GM12878 (cell line): Measurements from ENCODE around the gene XAGE1A. TPM values are rescaled to one million over a fixed set of nuclear protein-coding genes. Genes with fewer than 3 reads are reported as not detected.

Experiments used
- ATAC-seq: fragments of 200-7000 bp; cut with Tn5 transposase; 3 replicates; pipeline ENCODE4 v1.9.1; 2020; ENCODE audit warnings: mild to moderate bottlenecking, moderate library complexity
- BruUV-seq: library from RNA; stranded (reverse); fragments of 400-500 nt; replicated peaks from 2 replicates; lab custom pipeline; 2021; lab: Mats Ljungman, UMichigan
- CTCF ChIA-PET: fragments of 300-600 bp; sonication (Branson Sonifier 250); formaldehyde crosslinking; extraction: SDS; loops from one replicate; lab custom pipeline; 2021; ENCODE audit warnings: inconsistent platforms; lab: Yijun Ruan, JAX
- POLR2A ChIA-PET: fragments of 350-600 bp; formaldehyde crosslinking; extraction: SDS; loops from one replicate; lab custom pipeline; 2021; ENCODE audit warnings: inconsistent platforms; lab: Charles Lee
- RAD21 ChIA-PET: fragments of 300-600 bp; sonication (Branson Sonifier 250); formaldehyde crosslinking; loops from one replicate; lab custom pipeline; 2023; ENCODE audit warnings: antibody characterized with exemption; ENCODE audit not compliant: unreplicated experiment; lab: Charles Lee
- SMC1A ChIA-PET: fragments of 300-600 bp; sonication (Branson Sonifier 250); formaldehyde crosslinking; loops from one replicate; lab custom pipeline; 2023; ENCODE audit not compliant: unreplicated experiment, uncharacterized antibody; lab: Charles Lee
- DNase-seq: peaks from one replicate; pipeline ENCODE4 v3.0.0-alpha.2; 2011; ENCODE audit warnings: low read depth, low spot score
- FAIRE-seq: peaks from 3 replicates; lab custom pipeline; 2011; peaks lifted over from hg19 to GRCh38; lab: Jason Lieb, UNC
- H2AFZ ChIP-seq: 2 replicates; pipeline ENCODE4 v1.6.0; 2011; ENCODE audit warnings: low read depth, low read length, control low read depth; ENCODE audit not compliant: control insufficient read depth
- H3K27ac ChIP-seq: 2 replicates; pipeline ENCODE4 v1.5.1; 2011; ENCODE audit warnings: control low read depth; ENCODE audit not compliant: control insufficient read depth, insufficient read depth
- H3K27me3 ChIP-seq, 2 experiments: replicated peaks in 1 of 2; 2 replicates each; pipeline versions ENCODE4 v1.6.0 to v1.6.1; 2011; ENCODE audit warnings: low read length in 1 of 2; ENCODE audit not compliant: control insufficient read depth in 2 of 2, insufficient read depth in 2 of 2
- H3K36me3 ChIP-seq, 2 experiments: 2 replicates each; pipeline ENCODE4 v1.5.1; 2011; ENCODE audit warnings: low read length in 1 of 2; ENCODE audit not compliant: control insufficient read depth in 2 of 2, insufficient read depth in 2 of 2
- H3K4me1 ChIP-seq: 2 replicates; pipeline ENCODE4 v1.6.1; 2011; ENCODE audit warnings: mild to moderate bottlenecking, low read length, moderate library complexity, mixed read lengths; ENCODE audit not compliant: control insufficient read depth, insufficient read depth
- H3K4me2 ChIP-seq: 2 replicates; pipeline ENCODE4 v1.6.0; 2011; ENCODE audit warnings: control low read depth; ENCODE audit not compliant: control insufficient read depth, insufficient read depth
- H3K4me3 ChIP-seq: fragments of 200-600 bp; sonication (generic); 2 replicates; pipeline ENCODE4 v1.5.1; 2016
- H3K79me2 ChIP-seq: 2 replicates; pipeline ENCODE4 v1.6.0; 2011; ENCODE audit warnings: low read length; ENCODE audit not compliant: control insufficient read depth, insufficient read depth
- H3K9ac ChIP-seq: 2 replicates; pipeline ENCODE4 v1.8.0; 2011; ENCODE audit warnings: low read length, control low read depth, mixed read lengths; ENCODE audit not compliant: control insufficient read depth, insufficient read depth
- H3K9me3 ChIP-seq: replicated peaks from 3 replicates; pipeline ENCODE4 v1.5.1; 2011; ENCODE audit warnings: mild to moderate bottlenecking, low read length; ENCODE audit not compliant: control insufficient read depth, insufficient read depth
- H4K20me1 ChIP-seq: 2 replicates; pipeline ENCODE4 v1.6.0; 2011; ENCODE audit not compliant: control insufficient read depth, insufficient read depth
- CBX3 ChIP-seq: fragments of 200-600 bp; sonication (generic); IDR thresholded peaks from 2 replicates; pipeline ENCODE4 v1.6.1; 2016; ENCODE audit warnings: low read depth, borderline replicate concordance
- CHD1 ChIP-seq: IDR thresholded peaks from 2 replicates; pipeline ENCODE4 v1.6.1; 2012; ENCODE audit warnings: low read depth, low read length, improper control_type of control experiment
- ESRRA ChIP-seq: IDR thresholded peaks from 2 replicates; pipeline ENCODE4 v1.6.1; 2012; ENCODE audit warnings: mild to moderate bottlenecking, low read length, improper control_type of control experiment
- GATAD2B ChIP-seq: fragments of 450-650 bp; conservative IDR thresholded peaks from 2 replicates; pipeline ENCODE4 v1.6.1; 2017; ENCODE audit warnings: low read depth, mild to moderate bottlenecking, moderate library complexity
- HDAC6 ChIP-seq: fragments of 200-600 bp; sonication (generic); IDR thresholded peaks from one replicate; pipeline ENCODE4 v1.8.0; 2017; ENCODE audit warnings: antibody characterized with exemption; ENCODE audit not compliant: unreplicated experiment
- KDM1A ChIP-seq: fragments of 200-600 bp; sonication (generic); IDR thresholded peaks from 2 replicates; pipeline ENCODE4 v1.6.1; 2016; ENCODE audit warnings: borderline replicate concordance
- MEF2B ChIP-seq: fragments of 450-650 bp; IDR thresholded peaks from 2 replicates; pipeline ENCODE4 v1.6.1; 2018; ENCODE audit warnings: mild to moderate bottlenecking, moderate library complexity; ENCODE audit not compliant: partially characterized antibody, poor library complexity, severe bottlenecking
- MYC ChIP-seq: IDR thresholded peaks from 2 replicates; pipeline ENCODE4 v1.6.1; 2011; ENCODE audit warnings: mild to moderate bottlenecking, low read length, moderate library complexity, inconsistent platforms; ENCODE audit not compliant: insufficient read depth, insufficient replicate concordance, insufficient read length, severe bottlenecking
- NFIC ChIP-seq: IDR thresholded peaks from 2 replicates; pipeline ENCODE4 v1.6.1; 2012; ENCODE audit warnings: low read depth, mild to moderate bottlenecking, inconsistent platforms, low read length, moderate library complexity
- PAX5 ChIP-seq: IDR thresholded peaks from 2 replicates; pipeline ENCODE4 v1.6.1; 2011; ENCODE audit warnings: low read depth, low read length, borderline replicate concordance
- PBX3 ChIP-seq: IDR thresholded peaks from 2 replicates; pipeline ENCODE4 v1.6.1; 2011; ENCODE audit warnings: mild to moderate bottlenecking, low read depth, low read length, moderate library complexity; ENCODE audit not compliant: insufficient replicate concordance
- SMC3 ChIP-seq: IDR thresholded peaks from 2 replicates; pipeline ENCODE4 v1.6.1; 2011; ENCODE audit warnings: low read length, improper control_type of control experiment, borderline replicate concordance
- SPI1 ChIP-seq: IDR thresholded peaks from 2 replicates; pipeline ENCODE4 v1.6.1; 2011; ENCODE audit warnings: low read depth, mild to moderate bottlenecking, low read length, moderate library complexity, borderline replicate concordance; ENCODE audit not compliant: insufficient read depth
- WGBS: methylation state at CpG from one replicate; pipeline ENCODE4 v1.1.6; 2016; ENCODE audit warnings: low lambda C conversion rate; ENCODE audit not compliant: insufficient replicate concordance, insufficient coverage; ENCODE audit errors: missing lambda C conversion rate; 5-methylcytosine and 5-hydroxymethylcytosine counted together
- in situ Hi-C: fragments of 300-500 bp; cut with MboI; formaldehyde crosslinking; loops from 9 replicates; pipeline ENCODE4 v1.14.3; 2018; ENCODE audit warnings: mixed read lengths
- intact Hi-C: fragments of 100-400 bp; cut with micrococcal nuclease; formaldehyde crosslinking; loops from one replicate; pipeline ENCODE4 v1.14.2; 2022; ENCODE audit not compliant: unreplicated experiment
- polyA plus RNA-seq, 11 experiments: library from polyadenylated mRNA; depleted of rRNA in 4 of 11; unstranded in 6 of 11; stranded (reverse) in 5 of 11; fragments of >200 nt; fragmentation: Nextera tagmentation in 4 of 11; fragmentation: Illumina TruSeq in 1 of 11; extraction: Ambion mirVana in 4 of 11; extraction: Trizol in 1 of 11; gene quantifications; 1 replicate in 1 of 11; 2 replicates in 10 of 11; pipeline versions ENCODE4 v1.2.1 to v1.2.3, GENCODE V29; 2011 to 2016; ENCODE audit warnings: inconsistent platforms in 2 of 11, missing spikeins in 2 of 11, low read depth in 1 of 11
- total RNA-seq, 4 experiments: library from RNA; depleted of rRNA in 3 of 4; stranded (reverse); fragments of >200 nt in 3 of 4; fragmentation: Illumina TruSeq in 1 of 4; extraction: Trizol in 1 of 4; gene quantifications; 2 replicates each; pipeline versions ENCODE4 v1.2.1 to v1.2.3, GENCODE V29; 2013 to 2021
- TF ChIP-seq, protein P1 (sequence below): fragments of 450-650 bp; IDR thresholded peaks from 2 replicates; pipeline ENCODE4 v1.6.1; 2017; ENCODE audit warnings: mild to moderate bottlenecking, moderate library complexity
- TF ChIP-seq, protein P2 (sequence below): fragments of 450-650 bp; IDR thresholded peaks from 2 replicates; pipeline ENCODE4 v1.6.1; 2016; ENCODE audit warnings: mild to moderate bottlenecking
- TF ChIP-seq, protein P3 (sequence below): IDR thresholded peaks from 2 replicates; pipeline ENCODE4 v1.6.1; 2012; ENCODE audit warnings: low read depth, low read length, improper control_type of control experiment

XAGE1A gene
- total and polyA plus RNA-seq, 10 of the 15 experiments (the other 5 are each of a cell fraction or from before 2014, with no cell fraction given), result not detected

DNA sequence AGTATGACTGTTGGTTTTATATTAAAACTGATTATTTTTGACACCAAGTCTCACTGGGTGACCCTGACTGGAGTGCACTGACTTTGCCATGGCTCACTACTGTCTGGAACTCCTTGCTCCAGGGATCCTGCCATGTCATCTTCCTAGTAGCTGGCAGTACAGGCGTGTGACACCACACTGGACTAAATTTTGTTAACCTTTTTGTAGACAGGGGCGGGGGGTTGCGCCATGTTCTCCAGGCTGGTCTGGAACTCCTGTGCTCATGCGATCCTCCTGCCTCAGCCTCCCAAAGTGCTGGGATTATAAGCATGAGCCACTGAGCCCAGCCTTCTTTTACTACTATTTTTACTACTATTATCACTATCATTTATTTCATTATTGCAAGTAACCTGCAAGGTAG lies 8.9 kb downstream of the XAGE1A start (continued):
- TF ChIP-seq, protein P1, sequence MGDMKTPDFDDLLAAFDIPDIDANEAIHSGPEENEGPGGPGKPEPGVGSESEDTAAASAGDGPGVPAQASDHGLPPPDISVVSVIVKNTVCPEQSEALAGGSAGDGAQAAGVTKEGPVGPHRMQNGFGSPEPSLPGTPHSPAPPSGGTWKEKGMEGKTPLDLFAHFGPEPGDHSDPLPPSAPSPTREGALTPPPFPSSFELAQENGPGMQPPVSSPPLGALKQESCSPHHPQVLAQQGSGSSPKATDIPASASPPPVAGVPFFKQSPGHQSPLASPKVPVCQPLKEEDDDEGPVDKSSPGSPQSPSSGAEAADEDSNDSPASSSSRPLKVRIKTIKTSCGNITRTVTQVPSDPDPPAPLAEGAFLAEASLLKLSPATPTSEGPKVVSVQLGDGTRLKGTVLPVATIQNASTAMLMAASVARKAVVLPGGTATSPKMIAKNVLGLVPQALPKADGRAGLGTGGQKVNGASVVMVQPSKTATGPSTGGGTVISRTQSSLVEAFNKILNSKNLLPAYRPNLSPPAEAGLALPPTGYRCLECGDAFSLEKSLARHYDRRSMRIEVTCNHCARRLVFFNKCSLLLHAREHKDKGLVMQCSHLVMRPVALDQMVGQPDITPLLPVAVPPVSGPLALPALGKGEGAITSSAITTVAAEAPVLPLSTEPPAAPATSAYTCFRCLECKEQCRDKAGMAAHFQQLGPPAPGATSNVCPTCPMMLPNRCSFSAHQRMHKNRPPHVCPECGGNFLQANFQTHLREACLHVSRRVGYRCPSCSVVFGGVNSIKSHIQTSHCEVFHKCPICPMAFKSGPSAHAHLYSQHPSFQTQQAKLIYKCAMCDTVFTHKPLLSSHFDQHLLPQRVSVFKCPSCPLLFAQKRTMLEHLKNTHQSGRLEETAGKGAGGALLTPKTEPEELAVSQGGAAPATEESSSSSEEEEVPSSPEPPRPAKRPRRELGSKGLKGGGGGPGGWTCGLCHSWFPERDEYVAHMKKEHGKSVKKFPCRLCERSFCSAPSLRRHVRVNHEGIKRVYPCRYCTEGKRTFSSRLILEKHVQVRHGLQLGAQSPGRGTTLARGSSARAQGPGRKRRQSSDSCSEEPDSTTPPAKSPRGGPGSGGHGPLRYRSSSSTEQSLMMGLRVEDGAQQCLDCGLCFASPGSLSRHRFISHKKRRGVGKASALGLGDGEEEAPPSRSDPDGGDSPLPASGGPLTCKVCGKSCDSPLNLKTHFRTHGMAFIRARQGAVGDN, result no peak
- TF ChIP-seq SMC3, result no peak

- Histone ChIP-seq H3K9me3 (no peaks in the 10 kb centered on the region), H3K4me2 (no peak overlapping the region), H2AFZ (no peak overlapping the region), H3K36me3 (no peaks in the 10 kb centered on the region), H3K27ac (no peak overlapping the region), H3K27me3 (no peaks in the 10 kb centered on the region; a peak in 1 of 4 replicates), H4K20me1 (no peaks in the 10 kb centered on the region), H3K9ac (no peak overlapping the region), H3K4me3 (no peak overlapping the region), H3K4me1 (no peaks in the 10 kb centered on the region), H3K79me2 (no peaks in the 10 kb centered on the region)
- POLR2A ChIA-PET, result no interaction called here
- RAD21 ChIA-PET, result no interaction called here
- DNase-seq (no peak), FAIRE-seq (no peak), ATAC-seq (no peak)
- SMC1A ChIA-PET, result no interaction called here
- CTCF ChIA-PET, result no interaction called here
- 27% methylated on average over 3 of the region's 3 CpGs for WGBS
- intact Hi-C loops, result no loop called here
- in situ Hi-C loops, result no loop called here
- BruUV-seq, result no TSS peak
- TF ChIP-seq KDM1A (no peak), MYC (no peak), PBX3 (no peak), CBX3 (no peak), SPI1 (no peak), HDAC6 (no peak), MEF2B (no peak), ESRRA (no peak), GATAD2B (no peak), CHD1 (no peak), PAX5 (no peak), NFIC (no peak)
- TF ChIP-seq, protein P2, sequence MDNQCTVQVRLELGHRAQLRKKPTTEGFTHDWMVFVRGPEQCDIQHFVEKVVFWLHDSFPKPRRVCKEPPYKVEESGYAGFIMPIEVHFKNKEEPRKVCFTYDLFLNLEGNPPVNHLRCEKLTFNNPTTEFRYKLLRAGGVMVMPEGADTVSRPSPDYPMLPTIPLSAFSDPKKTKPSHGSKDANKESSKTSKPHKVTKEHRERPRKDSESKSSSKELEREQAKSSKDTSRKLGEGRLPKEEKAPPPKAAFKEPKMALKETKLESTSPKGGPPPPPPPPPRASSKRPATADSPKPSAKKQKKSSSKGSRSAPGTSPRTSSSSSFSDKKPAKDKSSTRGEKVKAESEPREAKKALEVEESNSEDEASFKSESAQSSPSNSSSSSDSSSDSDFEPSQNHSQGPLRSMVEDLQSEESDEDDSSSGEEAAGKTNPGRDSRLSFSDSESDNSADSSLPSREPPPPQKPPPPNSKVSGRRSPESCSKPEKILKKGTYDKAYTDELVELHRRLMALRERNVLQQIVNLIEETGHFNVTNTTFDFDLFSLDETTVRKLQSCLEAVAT, result no peak
- TF ChIP-seq, protein P3, sequence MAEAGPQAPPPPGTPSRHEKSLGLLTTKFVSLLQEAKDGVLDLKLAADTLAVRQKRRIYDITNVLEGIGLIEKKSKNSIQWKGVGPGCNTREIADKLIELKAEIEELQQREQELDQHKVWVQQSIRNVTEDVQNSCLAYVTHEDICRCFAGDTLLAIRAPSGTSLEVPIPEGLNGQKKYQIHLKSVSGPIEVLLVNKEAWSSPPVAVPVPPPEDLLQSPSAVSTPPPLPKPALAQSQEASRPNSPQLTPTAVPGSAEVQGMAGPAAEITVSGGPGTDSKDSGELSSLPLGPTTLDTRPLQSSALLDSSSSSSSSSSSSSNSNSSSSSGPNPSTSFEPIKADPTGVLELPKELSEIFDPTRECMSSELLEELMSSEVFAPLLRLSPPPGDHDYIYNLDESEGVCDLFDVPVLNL, result no peak
These were observed 11.7 kb downstream of the XAGE1A start for GRCh38 chrX:52507331-52507730.
